ENCODE measurements around the gene CHPF2.

DNA sequence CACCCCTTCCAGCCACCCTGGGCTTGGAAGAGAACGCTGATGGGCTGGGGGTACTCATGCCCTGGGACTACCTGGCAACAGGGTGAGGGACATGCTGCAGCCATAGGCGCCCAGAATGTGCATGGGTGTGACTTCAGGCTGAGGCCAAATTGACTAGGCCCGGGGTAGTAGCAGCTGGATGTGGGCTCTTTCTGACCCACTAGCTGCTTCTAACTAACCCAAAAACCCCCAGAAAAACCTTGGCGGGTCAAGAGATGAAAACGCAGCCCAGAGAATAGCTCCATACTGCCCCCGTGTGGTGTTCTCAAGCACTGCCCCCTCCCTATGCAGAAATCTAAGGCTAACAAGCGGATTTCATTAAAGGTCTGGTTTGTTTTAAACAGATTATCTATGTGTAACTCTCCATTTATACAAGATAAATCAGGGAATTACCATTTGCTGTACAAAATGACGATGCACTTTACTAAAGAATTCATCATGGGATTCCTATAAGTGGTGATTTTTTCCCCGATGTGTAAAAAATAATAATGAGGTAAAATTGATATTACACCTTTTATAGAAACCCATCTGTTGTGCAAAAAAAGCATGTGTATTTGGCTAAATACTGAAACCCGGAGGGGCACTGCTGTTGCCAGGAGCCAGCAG, 12.0 kb downstream of the CHPF2 start:
- TF ChIP-seq CTCF (IDR thresholded peaks at IDR 0.05): peak; percentile 72 to 90 (median 80)
- no peak for TF ChIP-seq POLR2A (IDR thresholded peaks at IDR 0.05)

All from testis (tissue), 2 donors.